Gastrocnemius medialis (tissue), 4 donors: Measurements from ENCODE around the gene SRPX. TPM values are rescaled to one million over a fixed set of nuclear protein-coding genes. Genes with fewer than 3 reads are reported as not detected.

Source experiments
- ATAC-seq, 2 donors: fragments of 150-250 bp; one replicate each; pipeline ENCODE4 v1.9.1; 2016
- DNase-seq, 2 donors: peaks; one replicate each; pipeline ENCODE4 v3.0.0-alpha.2; 2019
- H3K27ac ChIP-seq, 4 donors: fragments of 200-600 bp; sonication (generic); 1 replicate in 1 of 4; 2 replicates in 3 of 4; pipeline ENCODE4 v1.5.1; 2016 to 2018; ENCODE audit warnings: mild to moderate bottlenecking in 2 of 4, moderate library complexity in 1 of 4
- H3K27me3 ChIP-seq, 3 donors: fragments of 200-600 bp; sonication (generic) in 2 of 3; 1 replicate in 1 of 3; 2 replicates in 2 of 3; pipeline versions ENCODE4 v1.5.1 to v1.6.0; 2016 to 2019; ENCODE audit warnings: mild to moderate bottlenecking in 1 of 3, moderate library complexity in 1 of 3
- H3K36me3 ChIP-seq, 2 donors: fragments of 200-600 bp; sonication (generic) in 1 of 2; one replicate each; pipeline ENCODE4 v1.5.1; 2017 to 2018
- H3K4me1 ChIP-seq, 2 donors: fragments of 200-600 bp; sonication (generic) in 1 of 2; one replicate each; pipeline ENCODE4 v1.5.1; 2016 to 2017; ENCODE audit warnings: mild to moderate bottlenecking in 2 of 2
- H3K4me3 ChIP-seq, 4 donors: fragments of 200-600 bp; sonication (generic) in 3 of 4; 1 replicate in 1 of 4; 2 replicates in 3 of 4; pipeline ENCODE4 v1.5.1; 2016 to 2019; ENCODE audit warnings: mild to moderate bottlenecking in 2 of 4
- H3K9me3 ChIP-seq, 3 donors: fragments of 200-600 bp; sonication (generic) in 2 of 3; 1 replicate in 1 of 3; 2 replicates in 2 of 3; pipeline ENCODE4 v1.5.1; 2016 to 2019
- CTCF ChIP-seq, 5 experiments: fragments of 450-650 bp in 3 of 5; fragments of 200-600 bp in 2 of 5; sonication (generic) in 2 of 5; IDR thresholded peaks in 4 of 5; conservative IDR thresholded peaks in 1 of 5; 1 replicate in 4 of 5; 2 replicates in 1 of 5; pipeline ENCODE4 v1.5.1; 2016 to 2019; ENCODE audit warnings: antibody characterized with exemption in 5 of 5, mild to moderate bottlenecking in 3 of 5, moderate library complexity in 3 of 5
- POLR2A ChIP-seq, 2 donors: fragments of 450-650 bp; IDR thresholded peaks; one replicate each; pipeline ENCODE4 v1.6.1; 2017; ENCODE audit warnings: antibody characterized with exemption in 2 of 2, mild to moderate bottlenecking in 2 of 2, moderate library complexity in 2 of 2
- in situ Hi-C, 4 donors: fragments of 200-750 bp; cut with MboI; loops; one replicate each; pipeline versions ENCODE4 v1.15.0 to v1.8.0; 2017; ENCODE audit warnings: low sequenced_read_pairs in 4 of 4
- intact Hi-C: fragments of 100-400 bp; cut with DNase I; formaldehyde crosslinking; loops from one replicate; pipeline ENCODE4 v1.15.1; 2023; ENCODE audit warnings: low total_unique reads
- total RNA-seq, 4 donors: library from RNA; depleted of rRNA; stranded (reverse); fragments of >200 nt; gene quantifications; one replicate each; pipeline versions ENCODE4 v1.1.0 to v1.2.3, GENCODE V29; 2016

SRPX gene
- total RNA-seq, 4 donors from 2014 or later: 8.6 to 48.3 (median 36.6) TPM

- Histone ChIP-seq H3K27ac (no peak overlapping the region), H3K36me3 (no peaks in the 10 kb centered on the region), H3K4me1 (no peaks in the 10 kb centered on the region), H3K27me3 (peaks cover 0 to 2% (median 0%) of the 10 kb centered on the region in 3 donors), H3K4me3 (no peak overlapping the region), H3K9me3 (no peaks in the 10 kb centered on the region)
- no peak for ATAC-seq
- intact Hi-C loops: loop anchor here (5.0 kb wide), 1 partner anchor 135 kb away; the partner anchor contains the start of gene RPGR
- TF ChIP-seq CTCF (IDR thresholded peaks at IDR 0.05 in 4 of 5, conservative IDR thresholded peaks at IDR 0.05 in 1 of 5): peak in 2 of 5 experiments; percentile 19
- TF ChIP-seq POLR2A (IDR thresholded peaks at IDR 0.05): no peak
- DNase-seq: no peak
- in situ Hi-C loops: no loop called here
Observed at GRCh38 chrX:38192007-38192810, 28.5 kb downstream of the SRPX start.

- in situ Hi-C loops: no loop called here
- H3K27ac ChIP-seq: no peak overlapping the region
- H3K4me3 ChIP-seq: no peak overlapping the region
- no peaks in the 10 kb centered on the region for H3K9me3 ChIP-seq
- intact Hi-C loops: loop anchor here (5.0 kb wide), 1 partner anchor 138 kb away; the partner anchor contains the start of gene RPGR
- ATAC-seq: no peak
- H3K27me3 ChIP-seq: no peaks in the 10 kb centered on the region
- DNase-seq: no peak
- TF ChIP-seq CTCF (IDR thresholded peaks at IDR 0.05 in 4 of 5, conservative IDR thresholded peaks at IDR 0.05 in 1 of 5) (no peak), POLR2A (IDR thresholded peaks at IDR 0.05) (no peak)
- H3K36me3 ChIP-seq: no peaks in the 10 kb centered on the region
- H3K4me1 ChIP-seq: no peaks in the 10 kb centered on the region
Observed at GRCh38 chrX:38189431-38190250, 31.0 kb downstream of the SRPX start.

- H3K27me3 ChIP-seq: no peaks in the 10 kb centered on the region
- no peak overlapping the region for H3K4me3 ChIP-seq
- intact Hi-C loops (no loop called here), in situ Hi-C loops (no loop called here)
- no peak overlapping the region for H3K27ac ChIP-seq
- H3K4me1 ChIP-seq: no peaks in the 10 kb centered on the region
- no peaks in the 10 kb centered on the region for H3K9me3 ChIP-seq
- no peak for ATAC-seq
- no peak for TF ChIP-seq POLR2A (IDR thresholded peaks at IDR 0.05)
- TF ChIP-seq CTCF (IDR thresholded peaks at IDR 0.05 in 4 of 5, conservative IDR thresholded peaks at IDR 0.05 in 1 of 5): no peak
- no peak for DNase-seq
- no peaks in the 10 kb centered on the region for H3K36me3 ChIP-seq
Observed at GRCh38 chrX:38183596-38183995, 37.1 kb downstream of the SRPX start.

- in situ Hi-C loops: no loop called here
- TF ChIP-seq CTCF (IDR thresholded peaks at IDR 0.05 in 4 of 5, conservative IDR thresholded peaks at IDR 0.05 in 1 of 5) (no peak), POLR2A (IDR thresholded peaks at IDR 0.05) (no peak)
- H3K9me3 ChIP-seq: no peaks in the 10 kb centered on the region
- no peak overlapping the region for H3K4me3 ChIP-seq
- ATAC-seq: no peak
- H3K4me1 ChIP-seq: no peaks in the 10 kb centered on the region
- DNase-seq: no peak
- H3K27ac ChIP-seq: no peak overlapping the region
- intact Hi-C loops: no loop called here
- H3K27me3 ChIP-seq: no peaks in the 10 kb centered on the region
- no peaks in the 10 kb centered on the region for H3K36me3 ChIP-seq
Observed at GRCh38 chrX:38181357-38181756, 39.3 kb downstream of the SRPX start.
